NCI-H1048 (cell line): ENCODE data around the gene CHD9NB.
"Not testable (repeated sequence)": the region's sequence is repeated elsewhere in the genome, so short reads cannot be mapped to it uniquely, and the experiment has no call there.

Source experiments
- DNase-seq: peaks from one replicate; lab custom pipeline; 2025; lab: John Stamatoyannopoulos, UW

CHD9NB gene

DNA sequence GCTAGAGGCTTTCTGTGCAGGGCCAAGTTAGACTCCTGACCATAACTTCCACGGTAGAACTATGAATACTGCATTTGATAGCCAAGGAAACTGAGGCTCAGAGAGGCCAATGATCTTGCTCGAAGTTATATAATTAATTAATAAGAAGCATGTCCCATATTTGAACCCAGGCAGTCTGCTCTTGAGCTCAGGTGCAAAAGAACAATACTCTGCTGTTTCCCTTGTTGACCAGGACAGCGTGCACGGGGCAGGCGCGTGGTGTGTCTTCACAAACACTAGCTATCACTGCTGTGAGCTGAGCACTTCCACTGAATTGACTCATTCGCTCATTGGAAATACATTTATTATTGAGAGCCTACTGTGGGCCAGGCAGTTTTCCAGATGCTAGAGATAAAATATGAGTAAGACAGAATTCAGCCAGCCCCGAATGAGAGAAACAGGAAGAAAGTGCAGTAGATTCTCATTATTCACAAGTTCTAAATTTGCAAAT, 3.7 kb upstream of the CHD9NB start:
- DNase-seq: no peak

GRCh38 chr16:53055541-53056391, 3.1 kb upstream of the CHD9NB start:
- no peak for DNase-seq

GRCh38 chr16:53054670-53055485, 2.2 kb upstream of the CHD9NB start, which contains the start of gene CHD9:
TSS of gene CHD9 (plus strand) at chr16:53054991. CDS start at chr16:53156090, 101,099 bp downstream.
- peak; percentile 10 for DNase-seq

DNA sequence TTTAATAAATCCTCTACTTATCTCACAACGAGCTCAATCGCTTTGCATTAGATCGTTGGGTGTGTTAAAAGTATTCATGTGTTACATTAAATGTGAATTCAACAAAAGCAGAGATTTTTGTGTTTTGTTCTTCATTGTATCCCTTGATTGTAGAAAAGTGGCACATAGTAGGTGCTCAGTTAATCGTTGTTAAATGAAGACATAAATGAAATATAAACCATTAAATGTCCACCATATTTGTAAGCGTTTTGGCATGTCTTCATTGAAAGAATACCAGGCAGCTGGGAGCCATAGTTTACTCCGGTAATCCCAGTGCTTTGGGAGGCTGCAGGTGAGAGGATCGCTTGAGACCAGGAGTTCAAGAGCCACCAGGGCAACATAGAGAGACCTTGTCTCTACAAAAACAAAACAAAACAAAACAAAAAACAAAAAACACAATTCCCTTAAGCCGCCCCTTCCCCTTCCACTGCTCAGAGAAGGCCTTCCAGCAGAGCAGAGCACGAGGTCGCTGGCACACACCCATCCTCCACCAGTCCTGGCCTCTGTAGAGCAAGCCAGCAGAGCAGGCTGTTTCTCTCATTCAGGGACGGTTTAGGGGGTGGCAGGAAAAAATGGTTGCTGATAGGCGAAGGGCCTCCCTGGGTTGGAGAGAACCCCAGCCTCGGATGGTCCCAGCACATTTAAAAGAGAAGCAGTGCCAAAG, 1.4 kb upstream of the CHD9NB start:
- no peak for DNase-seq

DNA sequence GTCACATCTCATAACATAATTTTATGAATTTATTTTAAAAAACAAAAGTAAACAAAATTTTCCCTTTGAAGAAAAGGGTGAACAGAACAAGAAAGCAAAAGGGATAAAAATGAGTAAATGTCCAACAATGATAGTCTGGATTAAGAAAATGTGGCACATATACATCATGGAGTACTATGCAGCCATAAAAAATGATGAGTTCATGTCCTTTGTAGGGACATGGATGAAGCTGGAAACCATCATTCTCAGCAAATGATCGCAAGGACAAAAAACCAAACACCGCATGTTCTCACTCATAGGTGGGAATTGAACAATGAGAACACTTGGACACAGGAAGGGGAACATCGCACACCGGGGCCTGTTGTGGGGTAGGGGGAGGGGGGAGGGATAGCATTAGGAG, 1.4 kb downstream of the CHD9NB start:
- DNase-seq: not testable (repeated sequence)

DNA sequence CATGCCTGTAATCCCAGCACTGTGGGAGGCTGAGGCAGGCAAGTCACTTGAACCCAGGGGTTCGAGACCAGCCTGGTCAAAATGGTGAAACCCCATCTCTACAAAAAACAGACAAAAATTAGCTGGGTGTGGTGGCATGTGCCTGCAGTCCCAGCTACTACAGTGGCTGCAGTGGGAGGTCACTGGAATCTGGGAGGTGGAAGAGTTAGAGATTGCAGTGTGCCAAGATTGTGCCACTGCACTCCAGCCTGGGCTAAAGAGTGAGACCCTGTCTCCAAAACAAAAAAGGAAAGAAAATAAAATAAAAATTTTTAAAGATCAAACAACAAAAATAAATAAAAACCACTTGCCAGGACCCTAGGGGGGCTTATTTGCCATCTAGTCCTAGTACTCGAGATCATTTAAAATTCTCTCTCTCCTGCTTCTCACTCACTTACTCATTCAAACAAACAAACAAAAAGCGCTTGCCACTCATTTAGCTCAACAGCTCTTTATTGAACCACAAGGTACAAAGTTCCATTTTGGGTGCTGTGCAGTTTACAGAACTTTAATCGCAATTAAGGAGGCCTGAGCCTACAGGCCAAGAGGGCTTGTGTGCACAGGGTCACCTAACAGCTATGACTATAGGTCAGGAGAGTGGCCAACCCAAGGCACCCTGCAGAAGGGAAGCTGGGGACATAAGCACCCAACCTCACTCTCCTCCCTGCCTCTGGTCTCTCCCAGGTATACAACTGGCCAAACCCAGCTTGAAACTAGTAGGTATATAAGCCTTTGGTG, 4.4 kb downstream of the CHD9NB start:
- DNase-seq: no peak

- not testable (repeated sequence) for DNase-seq
These were observed 5.2 kb downstream of the CHD9NB start for GRCh38 chr16:53047515-53047914.

GRCh38 chr16:53045341-53046220, 7.1 kb downstream of the CHD9NB start:
- no peak for DNase-seq

DNA sequence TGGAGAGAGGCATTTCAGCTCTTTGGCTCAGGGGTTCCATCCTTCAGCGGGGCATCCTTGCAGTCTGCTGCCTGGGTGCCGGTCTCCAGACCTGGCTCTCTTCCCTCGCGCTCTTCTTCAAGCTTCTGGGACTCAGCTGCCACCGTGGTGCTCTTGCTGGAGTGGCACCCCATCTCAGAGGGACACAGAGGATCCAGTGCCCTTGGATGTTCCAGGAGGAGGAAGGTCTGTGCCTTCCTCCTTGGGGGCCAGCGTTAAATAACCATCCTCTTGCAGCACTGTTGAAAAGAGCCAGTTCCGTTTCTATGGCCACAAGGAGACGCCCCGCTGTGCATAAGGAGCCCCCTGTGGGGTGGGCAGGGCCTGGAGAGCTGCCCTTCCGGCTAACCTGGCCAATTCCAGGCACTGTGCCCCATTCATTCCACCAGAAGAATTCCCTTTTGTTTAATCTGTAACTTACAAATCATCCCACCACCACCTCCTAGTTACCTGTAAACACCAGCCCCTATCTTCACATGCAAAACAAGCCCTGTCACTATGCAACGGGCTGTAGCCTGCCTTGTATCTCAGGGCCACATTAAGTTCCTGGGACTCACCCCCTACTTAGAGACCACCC, 8.6 kb downstream of the CHD9NB start:
- DNase-seq: no peak

DNA sequence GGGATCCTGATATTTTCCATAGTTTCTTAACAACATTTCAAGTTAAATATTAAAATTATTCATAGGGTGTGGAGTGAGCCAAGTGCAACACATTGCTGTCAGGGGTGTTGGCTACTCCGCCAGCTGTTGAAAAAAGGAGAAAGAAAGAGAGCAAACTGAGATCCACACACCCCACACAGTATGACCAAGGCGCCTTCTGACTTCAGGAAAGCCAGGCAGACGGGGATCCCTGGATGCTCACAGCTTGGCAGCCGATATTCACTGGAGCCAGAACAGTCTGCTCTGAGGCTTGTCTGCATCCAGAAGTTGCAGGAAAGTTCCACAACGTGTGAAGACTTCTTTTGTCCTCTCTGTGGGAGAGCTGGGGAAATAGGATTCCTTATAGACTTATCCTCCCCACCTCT, 9.3 kb downstream of the CHD9NB start:
- DNase-seq: no peak

GRCh38 chr16:53042235-53042701, 10.4 kb downstream of the CHD9NB start:
- DNase-seq: no peak

DNA sequence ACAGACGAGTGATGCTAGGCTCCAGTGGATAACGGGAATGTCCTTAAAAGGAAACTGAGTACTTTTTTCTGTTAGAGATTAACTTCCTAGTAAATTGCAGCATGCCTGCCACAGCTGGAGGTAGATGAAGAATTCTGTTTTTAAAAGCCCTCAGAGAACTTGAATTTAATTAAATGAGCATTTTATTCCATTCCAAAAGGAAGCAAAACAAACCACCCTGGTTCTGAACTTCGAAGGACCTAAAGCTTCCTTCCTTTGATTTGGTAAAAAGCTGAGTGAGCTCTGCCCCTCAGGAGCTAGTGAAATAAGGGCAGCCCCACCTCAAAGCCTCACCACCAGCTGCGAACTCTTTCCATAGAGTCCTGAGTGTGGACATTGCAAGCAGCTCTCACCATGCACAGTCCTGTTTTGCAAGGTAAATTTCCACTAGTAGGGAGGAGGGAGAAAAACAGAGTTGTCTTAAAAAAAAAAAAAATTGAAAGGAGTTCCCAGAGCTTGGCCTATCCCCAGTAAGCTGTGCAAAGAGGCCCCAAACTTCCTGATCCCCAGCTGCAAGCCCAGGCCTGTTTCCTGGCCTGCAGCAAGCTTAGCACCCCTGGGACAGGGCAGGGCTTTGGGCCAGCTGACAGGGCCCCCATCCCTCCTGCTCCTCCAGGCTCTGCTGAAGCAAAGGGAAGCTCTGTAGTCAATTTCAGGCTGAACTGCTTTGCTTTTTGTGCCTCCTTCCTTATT, 11.2 kb downstream of the CHD9NB start:
- DNase-seq: no peak

GRCh38 chr16:53040788-53041187, 11.9 kb downstream of the CHD9NB start:
- no peak for DNase-seq

- not testable (repeated sequence) for DNase-seq
These were observed 16.0 kb downstream of the CHD9NB start for GRCh38 chr16:53036711-53037110.

- no peak for DNase-seq
These were observed 16.6 kb downstream of the CHD9NB start for GRCh38 chr16:53036066-53036465.

GRCh38 chr16:53035176-53035942, 17.3 kb downstream of the CHD9NB start:
- DNase-seq: no peak

DNA sequence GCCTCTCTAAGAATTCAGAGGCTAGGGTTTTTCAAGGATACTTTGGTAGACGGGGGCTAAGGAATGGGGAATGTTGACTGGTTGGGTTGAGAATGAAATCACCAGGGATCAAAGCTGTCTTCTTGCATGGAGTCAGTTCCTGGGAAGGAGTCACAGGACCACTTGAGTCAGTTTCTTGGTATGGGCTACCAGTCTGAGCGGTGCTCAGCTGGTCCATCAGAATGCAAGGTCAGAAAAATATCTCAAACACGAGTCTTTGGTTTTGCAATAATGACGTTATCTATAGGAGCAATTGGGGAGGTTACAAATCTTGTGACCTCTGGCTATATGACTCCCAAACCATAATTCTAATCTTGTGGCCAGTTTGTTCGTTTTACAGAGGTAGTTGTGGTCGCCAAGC, 18.4 kb downstream of the CHD9NB start:
- DNase-seq: no peak

DNA sequence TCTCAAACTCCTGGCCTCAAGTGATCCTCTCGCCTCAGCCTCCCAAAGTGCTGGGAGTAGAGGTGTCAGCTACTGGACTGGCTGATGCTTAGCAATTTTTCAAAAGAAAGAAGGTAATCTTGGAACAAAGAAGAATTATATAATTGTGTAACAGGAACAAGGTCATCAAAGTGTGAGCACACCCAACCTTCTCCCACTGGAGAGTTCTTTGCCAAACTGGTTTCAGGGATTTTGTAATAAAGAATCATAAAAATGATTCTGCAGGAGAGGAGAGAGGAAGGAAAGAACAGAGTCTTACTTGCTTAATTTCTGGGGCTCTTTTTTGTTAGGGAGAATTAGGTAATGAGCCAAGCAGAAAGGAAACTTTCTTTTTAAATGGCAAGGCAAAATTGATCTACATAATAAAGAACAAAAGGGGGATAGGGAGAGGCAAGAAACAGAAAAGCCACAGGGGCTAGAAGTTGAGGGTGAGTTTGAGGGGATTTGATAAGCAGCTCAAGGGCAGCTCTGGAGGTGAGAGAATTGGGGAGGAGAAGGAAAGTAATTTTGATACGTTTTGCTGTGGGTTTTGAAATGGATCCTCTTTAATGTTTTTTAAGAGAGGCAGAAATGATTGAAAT, 21.3 kb downstream of the CHD9NB start:
- no peak for DNase-seq
